B cell (primary cell): ENCODE results near the gene CCL28. TPM values are rescaled to one million over a fixed set of nuclear protein-coding genes. Genes with fewer than 3 reads are reported as not detected.

Experiments used
- ATAC-seq: fragments of 200-7000 bp; cut with Tn5 transposase; one replicate; pipeline ENCODE4 v1.10.0; 2021; ENCODE audit warnings: low read depth, mild to moderate bottlenecking, moderate number of reproducible peaks, moderate library complexity
- CTCF ChIA-PET: fragments of 350-600 bp; sonication (Branson Sonifier 250); formaldehyde crosslinking; loops from one replicate; lab custom pipeline; 2021; ENCODE audit warnings: antibody characterized with exemption, inconsistent platforms; lab: Charles Lee
- POLR2A ChIA-PET: fragments of 350-600 bp; sonication (Branson Sonifier 250); formaldehyde crosslinking; loops from one replicate; lab custom pipeline; 2021; ENCODE audit warnings: antibody characterized with exemption; lab: Charles Lee
- DNase-seq: peaks from one replicate; pipeline ENCODE4 v3.0.0; 2013
- H2AFZ ChIP-seq: 2 replicates; pipeline ENCODE4 v1.6.1; 2012; ENCODE audit warnings: mild to moderate bottlenecking, low read depth, low read length; ENCODE audit not compliant: insufficient read depth, poor library complexity, severe bottlenecking
- H3K27ac ChIP-seq, 2 donors: 1 replicate in 1 of 2; 2 replicates in 1 of 2; pipeline ENCODE4 v1.5.1; 2012 to 2013; ENCODE audit warnings: low read length in 2 of 2, mild to moderate bottlenecking in 2 of 2, moderate library complexity in 1 of 2
- H3K27me3 ChIP-seq, 4 experiments: fragments of 200-600 bp in 1 of 4; sonication (generic) in 1 of 4; replicated peaks in 1 of 4; 1 replicate in 2 of 4; 2 replicates in 2 of 4; pipeline versions ENCODE4 v1.6.1 to v1.7.0; 2013 to 2016; ENCODE audit warnings: low read length in 3 of 4, mild to moderate bottlenecking in 2 of 4, mixed read lengths in 1 of 4, moderate library complexity in 1 of 4; ENCODE audit not compliant: insufficient read depth in 4 of 4, control insufficient read depth in 3 of 4; ENCODE audit errors: control extremely low read depth in 1 of 4
- H3K36me3 ChIP-seq, 2 experiments: replicated peaks in 1 of 2; 1 replicate in 1 of 2; 2 replicates in 1 of 2; pipeline versions ENCODE4 v1.6.1 to v1.7.1; 2013; ENCODE audit warnings: low read length in 1 of 2; ENCODE audit not compliant: insufficient read depth in 2 of 2, control insufficient read depth in 1 of 2; ENCODE audit errors: control extremely low read depth in 1 of 2, extremely low read depth in 1 of 2
- H3K4me1 ChIP-seq, 2 donors: fragments of 200-600 bp in 1 of 2; sonication (generic) in 1 of 2; 1 replicate in 1 of 2; 2 replicates in 1 of 2; pipeline versions ENCODE4 v1.5.1 to v1.6.1; 2013 to 2017; ENCODE audit warnings: low read length in 2 of 2; ENCODE audit not compliant: control insufficient read depth in 2 of 2, insufficient read depth in 2 of 2
- H3K4me2 ChIP-seq: replicated peaks from 2 replicates; pipeline ENCODE3; 2012; ENCODE audit warnings: mild to moderate bottlenecking, low read depth, low read length; ENCODE audit not compliant: poor library complexity, severe bottlenecking
- H3K4me3 ChIP-seq, 5 experiments: fragments of 200-600 bp in 1 of 5; sonication (generic) in 1 of 5; 1 replicate in 3 of 5; 2 replicates in 2 of 5; pipeline versions ENCODE4 v1.5.1 to v1.7.0; 2011 to 2016; ENCODE audit warnings: low read length in 4 of 5, mild to moderate bottlenecking in 4 of 5, low read depth in 2 of 5, control low read depth in 1 of 5, moderate library complexity in 1 of 5; ENCODE audit not compliant: insufficient read depth in 1 of 5; ENCODE audit errors: control extremely low read depth in 1 of 5, extremely low read depth in 1 of 5
- H3K79me2 ChIP-seq: fragments of 200-600 bp; sonication (generic); one replicate; pipeline ENCODE4 v1.6.0; 2016; ENCODE audit warnings: low read length; ENCODE audit not compliant: control insufficient read depth, insufficient read depth
- H3K9ac ChIP-seq: fragments of 200-600 bp; sonication (generic); 2 replicates; pipeline ENCODE4 v1.6.1; 2017; ENCODE audit warnings: mild to moderate bottlenecking, low read length, moderate library complexity
- H3K9me3 ChIP-seq, 3 donors: one replicate each; pipeline versions ENCODE4 v1.6.1 to v1.7.1; 2013; ENCODE audit warnings: low read length in 2 of 3; ENCODE audit not compliant: control insufficient read depth in 2 of 3, insufficient read depth in 1 of 3; ENCODE audit errors: control extremely low read depth in 1 of 3
- H4K20me1 ChIP-seq: 2 replicates; pipeline ENCODE4 v1.6.0; 2012; ENCODE audit warnings: mild to moderate bottlenecking, low read length; ENCODE audit not compliant: insufficient read depth, control insufficient read depth, poor library complexity, severe bottlenecking
- H3K27ac Mint-ChIP-seq: one replicate; pipeline ENCODE4 v1.8.0; 2021; ENCODE audit warnings: mixed read lengths
- H3K27me3 Mint-ChIP-seq: one replicate; pipeline ENCODE4 v1.8.0; 2021; ENCODE audit warnings: mixed read lengths
- H3K4me1 Mint-ChIP-seq: one replicate; pipeline ENCODE4 v1.8.0; 2021; ENCODE audit warnings: mixed read lengths
- H3K4me3 Mint-ChIP-seq: one replicate; pipeline ENCODE4 v1.8.0; 2021; ENCODE audit warnings: mixed read lengths
- H3K9me3 Mint-ChIP-seq: one replicate; pipeline ENCODE4 v1.8.0; 2022; ENCODE audit warnings: mixed read lengths; ENCODE audit not compliant: insufficient read depth
- EZH2 ChIP-seq: IDR thresholded peaks from 2 replicates; pipeline ENCODE4 v1.6.1; 2012; ENCODE audit warnings: borderline replicate concordance, low read depth, mild to moderate bottlenecking, moderate library complexity, low read length; ENCODE audit not compliant: insufficient read depth, poor library complexity, severe bottlenecking
- WGBS: methylation state at CpG from one replicate; pipeline ENCODE4 v1.1.5; 2013; ENCODE audit warnings: missing lambda C conversion rate; ENCODE audit not compliant: insufficient coverage; 5-methylcytosine and 5-hydroxymethylcytosine counted together
- intact Hi-C: fragments of 100-400 bp; cut with micrococcal nuclease; formaldehyde crosslinking; loops from one replicate; pipeline ENCODE4 v1.10.0; 2022
- polyA plus RNA-seq: library from polyadenylated mRNA; depleted of rRNA; stranded (reverse); fragments of >200 nt; gene quantifications from 2 replicates; pipeline ENCODE4 v1.2.3, GENCODE V29; 2012
- total RNA-seq, 2 donors: library from RNA; stranded (reverse); fragments of 120-200 nt in 1 of 2; gene quantifications; 1 replicate in 1 of 2; 2 replicates in 1 of 2; pipeline versions ENCODE4 v1.2.3 to v1.2.4, GENCODE V29; 2013 to 2022
- TF ChIP-seq, protein P1 (sequence below): fragments of 200-600 bp; IDR thresholded peaks from one replicate; pipeline ENCODE4 v1.8.0; 2022; ENCODE audit warnings: antibody characterized with exemption, mild to moderate bottlenecking

The CCL28 gene
- total and polyA plus RNA-seq, 2 donors (not counting 1 experiment from before 2014, with no cell fraction given) = 18.6 to 18.7 TPM

DNA sequence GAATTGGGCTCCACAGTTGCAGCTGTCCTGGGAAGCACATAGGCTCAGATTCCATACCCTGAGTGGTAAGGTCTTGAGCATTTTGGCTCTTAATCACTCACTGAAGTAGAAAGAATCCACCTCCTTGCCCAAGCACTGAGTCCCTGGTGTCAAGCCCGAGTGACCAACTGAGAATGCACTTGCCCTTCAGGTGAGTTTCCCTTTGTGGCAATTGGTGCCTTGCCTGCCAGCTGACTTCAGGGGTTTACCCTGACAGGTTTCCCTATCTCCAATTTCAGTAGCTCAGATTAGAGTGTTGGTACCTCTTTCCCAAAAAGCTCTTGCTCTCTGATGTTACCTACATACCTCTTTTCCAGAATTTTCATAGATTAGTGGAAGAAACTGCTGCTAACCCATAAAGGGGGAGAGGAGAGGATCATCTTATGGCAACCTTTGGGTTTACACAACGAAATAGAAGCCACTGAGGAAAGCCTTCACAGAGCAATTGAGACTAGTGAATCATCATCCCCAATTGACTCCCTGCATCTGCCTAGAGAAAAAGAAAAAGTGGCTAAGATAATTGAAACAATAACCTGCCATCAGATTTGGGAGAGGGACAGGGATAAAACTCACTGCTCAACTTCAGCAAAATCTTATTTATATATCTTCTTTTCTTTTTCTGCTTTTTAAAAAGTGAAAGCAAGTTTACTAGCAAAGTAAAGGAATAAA lies 48.6 kb downstream of the CCL28 start:
- ChIA-PET POLR2A (no interaction called here), CTCF (no interaction called here)
- no peak overlapping the region for H2AFZ ChIP-seq

More for the DNA sequence above, 48.6 kb downstream of the CCL28 start:
- intact Hi-C loops = no loop called here
- Mint-ChIP-seq H3K4me3 (no peak overlapping the region), H3K27ac (no peak overlapping the region), H3K9me3 (peaks cover 19% of the 10 kb centered on the region), H3K4me1 (no peaks in the 10 kb centered on the region), H3K27me3 (no peaks in the 10 kb centered on the region)
- DNase-seq (no peak), ATAC-seq (no peak)
- Histone ChIP-seq H3K4me1 (no peaks in the 10 kb centered on the region), H3K4me3 (no peak overlapping the region), H3K79me2 (no peaks in the 10 kb centered on the region), H3K27me3 (no peaks in the 10 kb centered on the region), H3K36me3 (no peaks in the 10 kb centered on the region), H3K9me3 (peaks cover 1 to 13% (median 11%) of the 10 kb centered on the region in 3 donors), H3K9ac (no peak overlapping the region), H4K20me1 (no peaks in the 10 kb centered on the region), H3K4me2 (no peak overlapping the region), H3K27ac (no peak overlapping the region)
- TF ChIP-seq, protein P1, sequence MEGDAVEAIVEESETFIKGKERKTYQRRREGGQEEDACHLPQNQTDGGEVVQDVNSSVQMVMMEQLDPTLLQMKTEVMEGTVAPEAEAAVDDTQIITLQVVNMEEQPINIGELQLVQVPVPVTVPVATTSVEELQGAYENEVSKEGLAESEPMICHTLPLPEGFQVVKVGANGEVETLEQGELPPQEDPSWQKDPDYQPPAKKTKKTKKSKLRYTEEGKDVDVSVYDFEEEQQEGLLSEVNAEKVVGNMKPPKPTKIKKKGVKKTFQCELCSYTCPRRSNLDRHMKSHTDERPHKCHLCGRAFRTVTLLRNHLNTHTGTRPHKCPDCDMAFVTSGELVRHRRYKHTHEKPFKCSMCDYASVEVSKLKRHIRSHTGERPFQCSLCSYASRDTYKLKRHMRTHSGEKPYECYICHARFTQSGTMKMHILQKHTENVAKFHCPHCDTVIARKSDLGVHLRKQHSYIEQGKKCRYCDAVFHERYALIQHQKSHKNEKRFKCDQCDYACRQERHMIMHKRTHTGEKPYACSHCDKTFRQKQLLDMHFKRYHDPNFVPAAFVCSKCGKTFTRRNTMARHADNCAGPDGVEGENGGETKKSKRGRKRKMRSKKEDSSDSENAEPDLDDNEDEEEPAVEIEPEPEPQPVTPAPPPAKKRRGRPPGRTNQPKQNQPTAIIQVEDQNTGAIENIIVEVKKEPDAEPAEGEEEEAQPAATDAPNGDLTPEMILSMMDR = no peak
- TF ChIP-seq EZH2 = no peak
- WGBS = 64% methylated on average over 1 of the region's 2 CpGs
